ENCODE results near the gene DARS1.

The DARS1 gene

GRCh38 chr2:135985018-135985825 is at the start of gene DARS1:
Gene DARS1, minus strand, starts transcription at chr2:135985626. Its CDS starts 158 bp downstream, at chr2:135985468.
- peak; percentile 95 for FAIRE-seq

- FAIRE-seq: no peak
These were observed 49.2 kb upstream of the DARS1 start for GRCh38 chr2:136034629-136035028.

- FAIRE-seq: no peak
These were observed 47.5 kb upstream of the DARS1 start for GRCh38 chr2:136032817-136033535.

- FAIRE-seq: no peak
These were observed 46.8 kb upstream of the DARS1 start for GRCh38 chr2:136032192-136032591.

- FAIRE-seq: no peak
These were observed 46.3 kb upstream of the DARS1 start for GRCh38 chr2:136031711-136032110.

- FAIRE-seq: no peak
These were observed 45.0 kb upstream of the DARS1 start for GRCh38 chr2:136030406-136030805.

GRCh38 chr2:136029149-136029548 is 43.7 kb upstream of the DARS1 start:
- no peak for FAIRE-seq

- no peak for FAIRE-seq
These were observed 42.6 kb upstream of the DARS1 start for GRCh38 chr2:136028001-136028400.

GRCh38 chr2:136027112-136027511 is 41.7 kb upstream of the DARS1 start:
- FAIRE-seq: no peak

- no peak for FAIRE-seq
These were observed 39.9 kb upstream of the DARS1 start for GRCh38 chr2:136025057-136025973.

- no peak for FAIRE-seq
These were observed 39.2 kb upstream of the DARS1 start for GRCh38 chr2:136024616-136025015.

GRCh38 chr2:136024185-136024584 is 38.8 kb upstream of the DARS1 start:
- FAIRE-seq: no peak

GRCh38 chr2:136023416-136023815 is 38.0 kb upstream of the DARS1 start:
- no peak for FAIRE-seq

GRCh38 chr2:136022396-136023146 is 37.1 kb upstream of the DARS1 start:
- no peak for FAIRE-seq

- no peak for FAIRE-seq
These were observed 36.5 kb upstream of the DARS1 start for GRCh38 chr2:136021976-136022375.

- FAIRE-seq: no peak
These were observed 36.0 kb upstream of the DARS1 start for GRCh38 chr2:136021406-136021805.

- no peak for FAIRE-seq
These were observed 35.4 kb upstream of the DARS1 start for GRCh38 chr2:136020831-136021230.

GRCh38 chr2:136019825-136020224 is 34.4 kb upstream of the DARS1 start:
- FAIRE-seq: no peak

GRCh38 chr2:136019306-136019705 is 33.9 kb upstream of the DARS1 start:
- no peak for FAIRE-seq

- FAIRE-seq: no peak
These were observed 32.4 kb upstream of the DARS1 start for GRCh38 chr2:136017786-136018185.

GRCh38 chr2:136016836-136017235 is 31.4 kb upstream of the DARS1 start:
- FAIRE-seq: no peak

- no peak for FAIRE-seq
These were observed 31.0 kb upstream of the DARS1 start for GRCh38 chr2:136016427-136016826.
